ENCODE measurements around the gene UHRF2.

The UHRF2 gene

GRCh38 chr9:6433410-6433809 is 20.4 kb downstream of the UHRF2 start:
- Histone ChIP-seq H3F3A (ENCODE audit: low read depth) (no peaks in the 10 kb centered on the region), H3K9ac (ENCODE audit: low read depth, low read length, poor library complexity, severe bottlenecking) (no peak overlapping the region), H3K4me1 (ENCODE audit: insufficient read depth, low read length, poor library complexity, severe bottlenecking) (peaks cover 27% of the 10 kb centered on the region), H4K20me1 (ENCODE audit: insufficient read depth, low read length, poor library complexity, severe bottlenecking) (peaks cover 76% of the 10 kb centered on the region), H2AFZ (ENCODE audit: low read length) (no peak overlapping the region), H3K79me2 (ENCODE audit: insufficient read depth, low read length) (peaks cover 100% of the 10 kb centered on the region), H3K9me2 (replicated peaks; ENCODE audit: low read depth, low read length) (no peaks in the 10 kb centered on the region), H3K4me2 (ENCODE audit: low read depth, low read length, poor library complexity, severe bottlenecking) (no peak overlapping the region), H3K4me3 (ENCODE audit: low read length, poor library complexity, severe bottlenecking) (no peak overlapping the region), H3K9me3 (ENCODE audit: insufficient read depth, low read depth, low read length) (no peaks in the 10 kb centered on the region), H3K27me3 (ENCODE audit: insufficient read depth, low read length, poor library complexity, severe bottlenecking) (no peaks in the 10 kb centered on the region), H3K36me3 (ENCODE audit: insufficient read depth, low read length) (peaks cover 61% of the 10 kb centered on the region)
- TF ChIP-seq EZH2phosphoT487 (IDR thresholded peaks at IDR 0.05; ENCODE audit: borderline replicate concordance): no peak
- no peak for TF ChIP-seq CTCF (conservative IDR thresholded peaks at IDR 0.05; ENCODE audit: low read length)

- Histone ChIP-seq H3K79me2 (ENCODE audit: insufficient read depth, low read length) (peaks cover 100% of the 10 kb centered on the region), H3K36me3 (ENCODE audit: insufficient read depth, low read length) (peaks cover 49% of the 10 kb centered on the region), H3K4me3 (ENCODE audit: low read length, poor library complexity, severe bottlenecking) (no peak overlapping the region), H3K9me2 (replicated peaks; ENCODE audit: low read depth, low read length) (no peaks in the 10 kb centered on the region), H3K4me1 (ENCODE audit: insufficient read depth, low read length, poor library complexity, severe bottlenecking) (no peaks in the 10 kb centered on the region), H3K9me3 (ENCODE audit: insufficient read depth, low read depth, low read length) (no peaks in the 10 kb centered on the region), H2AFZ (ENCODE audit: low read length) (no peak overlapping the region), H3K4me2 (ENCODE audit: low read depth, low read length, poor library complexity, severe bottlenecking) (no peak overlapping the region), H3F3A (ENCODE audit: low read depth) (no peaks in the 10 kb centered on the region), H3K27me3 (ENCODE audit: insufficient read depth, low read length, poor library complexity, severe bottlenecking) (no peaks in the 10 kb centered on the region), H3K9ac (ENCODE audit: low read depth, low read length, poor library complexity, severe bottlenecking) (no peak overlapping the region), H4K20me1 (ENCODE audit: insufficient read depth, low read length, poor library complexity, severe bottlenecking) (peaks cover 86% of the 10 kb centered on the region)
- TF ChIP-seq EZH2phosphoT487 (IDR thresholded peaks at IDR 0.05; ENCODE audit: borderline replicate concordance): no peak
Observed at GRCh38 chr9:6439051-6439703, 26.2 kb downstream of the UHRF2 start.

GRCh38 chr9:6440405-6440804 is 27.4 kb downstream of the UHRF2 start:
- Histone ChIP-seq H3F3A (ENCODE audit: low read depth) (no peaks in the 10 kb centered on the region), H2AFZ (ENCODE audit: low read length) (no peak overlapping the region), H3K36me3 (ENCODE audit: insufficient read depth, low read length) (peaks cover 42% of the 10 kb centered on the region), H3K9me3 (ENCODE audit: insufficient read depth, low read depth, low read length) (no peaks in the 10 kb centered on the region), H3K4me3 (ENCODE audit: low read length, poor library complexity, severe bottlenecking) (no peak overlapping the region), H3K4me1 (ENCODE audit: insufficient read depth, low read length, poor library complexity, severe bottlenecking) (no peaks in the 10 kb centered on the region), H3K9me2 (replicated peaks; ENCODE audit: low read depth, low read length) (no peaks in the 10 kb centered on the region), H3K9ac (ENCODE audit: low read depth, low read length, poor library complexity, severe bottlenecking) (no peak overlapping the region), H3K4me2 (ENCODE audit: low read depth, low read length, poor library complexity, severe bottlenecking) (no peak overlapping the region), H3K27me3 (ENCODE audit: insufficient read depth, low read length, poor library complexity, severe bottlenecking) (no peaks in the 10 kb centered on the region), H3K79me2 (ENCODE audit: insufficient read depth, low read length) (peaks cover 100% of the 10 kb centered on the region), H4K20me1 (ENCODE audit: insufficient read depth, low read length, poor library complexity, severe bottlenecking) (peaks cover 79% of the 10 kb centered on the region)
- no peak for TF ChIP-seq EZH2phosphoT487 (IDR thresholded peaks at IDR 0.05; ENCODE audit: borderline replicate concordance)
- no peak for TF ChIP-seq CTCF (conservative IDR thresholded peaks at IDR 0.05; ENCODE audit: low read length)

- Histone ChIP-seq H3F3A (ENCODE audit: low read depth) (no peaks in the 10 kb centered on the region), H3K4me2 (ENCODE audit: low read depth, low read length, poor library complexity, severe bottlenecking) (no peak overlapping the region), H3K36me3 (ENCODE audit: insufficient read depth, low read length) (peaks cover 39% of the 10 kb centered on the region), H3K27me3 (ENCODE audit: insufficient read depth, low read length, poor library complexity, severe bottlenecking) (no peaks in the 10 kb centered on the region), H3K4me3 (ENCODE audit: low read length, poor library complexity, severe bottlenecking) (no peak overlapping the region), H3K79me2 (ENCODE audit: insufficient read depth, low read length) (peaks cover 100% of the 10 kb centered on the region), H3K4me1 (ENCODE audit: insufficient read depth, low read length, poor library complexity, severe bottlenecking) (no peaks in the 10 kb centered on the region), H3K9ac (ENCODE audit: low read depth, low read length, poor library complexity, severe bottlenecking) (no peak overlapping the region), H4K20me1 (ENCODE audit: insufficient read depth, low read length, poor library complexity, severe bottlenecking) (peaks cover 71% of the 10 kb centered on the region), H3K9me3 (ENCODE audit: insufficient read depth, low read depth, low read length) (no peaks in the 10 kb centered on the region), H3K9me2 (replicated peaks; ENCODE audit: low read depth, low read length) (no peaks in the 10 kb centered on the region), H2AFZ (ENCODE audit: low read length) (no peak overlapping the region)
- no peak for TF ChIP-seq CTCF (conservative IDR thresholded peaks at IDR 0.05; ENCODE audit: low read length)
Observed at GRCh38 chr9:6441269-6441668, 28.3 kb downstream of the UHRF2 start.
